Neural cell (in vitro differentiated cells): ENCODE data around the gene KCNJ5. TPM values are rescaled to one million over a fixed set of nuclear protein-coding genes. Genes with fewer than 3 reads are reported as not detected.

Experiments used
- H2AFZ ChIP-seq: fragments of 200-600, 300-800 bp; sonication (generic), shearing (Covaris generic); 2 replicates; pipeline ENCODE4 v1.6.0; 2014; ENCODE audit warnings: low read depth, mild to moderate bottlenecking, antibody characterized with exemption, low read length, moderate library complexity
- H3F3A ChIP-seq: fragments of 200-600 bp; shearing (Covaris generic); 2 replicates; pipeline ENCODE4 v1.6.1; 2016; ENCODE audit warnings: mild to moderate bottlenecking, moderate library complexity, mixed read lengths, antibody characterized with exemption, low read length; ENCODE audit not compliant: insufficient read depth, poor library complexity, severe bottlenecking
- H3K27ac ChIP-seq: fragments of 200-600, 300-800 bp; sonication (generic), shearing (Covaris generic); 2 replicates; pipeline ENCODE4 v1.5.1; 2014; ENCODE audit warnings: mild to moderate bottlenecking, low read length, moderate library complexity
- H3K27me3 ChIP-seq: fragments of 300-800, 200-600 bp; sonication (generic), shearing (Covaris generic); 2 replicates; pipeline ENCODE4 v1.6.0; 2014; ENCODE audit warnings: mild to moderate bottlenecking, low read depth, low read length, moderate library complexity; ENCODE audit not compliant: insufficient read depth
- H3K36me3 ChIP-seq: fragments of 300-800, 200-600 bp; sonication (generic), shearing (Covaris generic); 2 replicates; pipeline ENCODE4 v1.5.1; 2014; ENCODE audit warnings: mild to moderate bottlenecking, antibody characterized with exemption, low read length, moderate library complexity; ENCODE audit not compliant: insufficient read depth
- H3K4me2 ChIP-seq: fragments of 300-800, 200-600 bp; sonication (generic), shearing (Covaris generic); 2 replicates; pipeline ENCODE4 v1.6.0; 2014; ENCODE audit warnings: mild to moderate bottlenecking, low read length
- H3K4me3 ChIP-seq: fragments of 300-800, 200-600 bp; sonication (generic), shearing (Covaris generic); 2 replicates; pipeline ENCODE4 v1.5.1; 2014; ENCODE audit warnings: mild to moderate bottlenecking, low read length, moderate library complexity
- H3K79me2 ChIP-seq: fragments of 200-600 bp; shearing (Covaris generic); replicated peaks from 2 replicates; pipeline ENCODE4 v1.6.0; 2014; ENCODE audit warnings: mild to moderate bottlenecking, low read length, moderate library complexity; ENCODE audit not compliant: insufficient read depth
- H3K9ac ChIP-seq: fragments of 300-800, 200-600 bp; sonication (generic), shearing (Covaris generic); 2 replicates; pipeline ENCODE4 v1.6.1; 2016; ENCODE audit warnings: mild to moderate bottlenecking, low read length, mixed read lengths
- H3K9me2 ChIP-seq: fragments of 200-600 bp; shearing (Covaris generic); 2 replicates; pipeline ENCODE4 v1.6.1; 2016; ENCODE audit warnings: mild to moderate bottlenecking, low read length, mixed read lengths; ENCODE audit not compliant: insufficient read depth
- H3K9me3 ChIP-seq: fragments of 200-600, 300-800 bp; sonication (generic), shearing (Covaris generic); 2 replicates; pipeline ENCODE4 v1.6.1; 2016; ENCODE audit warnings: mild to moderate bottlenecking, mixed run types, low read length, moderate library complexity, mixed read lengths
- H4K20me1 ChIP-seq: fragments of 200-600 bp; shearing (Covaris generic); 2 replicates; pipeline ENCODE4 v1.6.1; 2016; ENCODE audit warnings: mild to moderate bottlenecking, mixed run types; ENCODE audit not compliant: insufficient read depth
- CTCF ChIP-seq: fragments of 450-650 bp; IDR thresholded peaks from 2 replicates; pipeline ENCODE4 v1.5.1; 2014; ENCODE audit warnings: antibody characterized with exemption, mild to moderate bottlenecking, moderate library complexity; ENCODE audit not compliant: poor library complexity, severe bottlenecking
- EP300 ChIP-seq: fragments of 450-650 bp; conservative IDR thresholded peaks from 2 replicates; pipeline ENCODE4 v1.6.1; 2014; ENCODE audit warnings: antibody characterized with exemption, mild to moderate bottlenecking, moderate library complexity; ENCODE audit not compliant: poor library complexity, severe bottlenecking
- EZH2 ChIP-seq: fragments of 200-600, 300-800 bp; shearing (Covaris generic), sonication (generic); IDR thresholded peaks from 2 replicates; pipeline ENCODE4 v1.6.1; 2014; ENCODE audit warnings: antibody characterized with exemption, low read length, borderline replicate concordance, mild to moderate bottlenecking; ENCODE audit not compliant: insufficient read depth, poor library complexity, severe bottlenecking
- MXI1 ChIP-seq: fragments of 450-650 bp; conservative IDR thresholded peaks from 2 replicates; pipeline ENCODE4 v1.6.1; 2014; ENCODE audit warnings: antibody characterized with exemption, mild to moderate bottlenecking; ENCODE audit not compliant: poor library complexity, severe bottlenecking
- POLR2AphosphoS5 ChIP-seq: IDR thresholded peaks from 2 replicates; pipeline ENCODE4 v1.6.1; 2012
- RAD21 ChIP-seq: fragments of 450-650 bp; conservative IDR thresholded peaks from 2 replicates; pipeline ENCODE4 v1.6.1; 2014; ENCODE audit warnings: antibody characterized with exemption, mild to moderate bottlenecking, moderate library complexity
- REST ChIP-seq: IDR thresholded peaks from 2 replicates; pipeline ENCODE4 v1.6.1; 2012; ENCODE audit warnings: borderline replicate concordance
- SMC3 ChIP-seq: fragments of 450-650 bp; conservative IDR thresholded peaks from 2 replicates; pipeline ENCODE4 v1.6.1; 2014; ENCODE audit warnings: antibody characterized with exemption, mild to moderate bottlenecking, moderate library complexity; ENCODE audit not compliant: poor library complexity
- TAF1 ChIP-seq: IDR thresholded peaks from 2 replicates; pipeline ENCODE4 v1.6.1; 2012; ENCODE audit warnings: low read depth
- polyA plus RNA-seq: library from polyadenylated mRNA; depleted of rRNA; stranded (reverse); fragments of >200 nt; gene quantifications from 2 replicates; pipeline ENCODE4 v1.2.3, GENCODE V29; 2014

KCNJ5 gene
- polyA plus RNA-seq, 1 donor from 2014 or later: 1.1 TPM

GRCh38 chr11:128894685-128895084 is 3.5 kb downstream of the KCNJ5 start:
- Histone ChIP-seq H3K79me2 (no peaks in the 10 kb centered on the region), H3K36me3 (no peaks in the 10 kb centered on the region), H3K27ac (no peak overlapping the region), H2AFZ (no peak overlapping the region), H3K27me3 (peaks cover 31% of the 10 kb centered on the region), H3K9me2 (no peaks in the 10 kb centered on the region), H3K9me3 (no peaks in the 10 kb centered on the region), H3K4me3 (no peak overlapping the region), H3F3A (no peaks in the 10 kb centered on the region), H4K20me1 (no peaks in the 10 kb centered on the region), H3K9ac (no peak overlapping the region), H3K4me2 (no peak overlapping the region)
- no peak for TF ChIP-seq REST
- TF ChIP-seq SMC3: no peak
- TF ChIP-seq RAD21: no peak
- no peak for TF ChIP-seq EP300
- TF ChIP-seq CTCF: no peak
- TF ChIP-seq TAF1: no peak
- TF ChIP-seq POLR2AphosphoS5: no peak
- no peak for TF ChIP-seq MXI1
- TF ChIP-seq EZH2: no peak

- H3K79me2 ChIP-seq: no peaks in the 10 kb centered on the region
- H2AFZ ChIP-seq: no peak overlapping the region
- H3K9me2 ChIP-seq: no peaks in the 10 kb centered on the region
- H3K27me3 ChIP-seq: peaks cover 28% of the 10 kb centered on the region
- no peaks in the 10 kb centered on the region for H3K36me3 ChIP-seq
- H3K9ac ChIP-seq: no peak overlapping the region
- H4K20me1 ChIP-seq: no peaks in the 10 kb centered on the region
- H3K4me2 ChIP-seq: no peak overlapping the region
- H3K4me3 ChIP-seq: no peak overlapping the region
- H3F3A ChIP-seq: no peaks in the 10 kb centered on the region
- no peaks in the 10 kb centered on the region for H3K9me3 ChIP-seq
- TF ChIP-seq REST (no peak), MXI1 (no peak), RAD21 (no peak), CTCF (no peak), POLR2AphosphoS5 (no peak), SMC3 (no peak), EP300 (no peak), TAF1 (no peak), EZH2 (no peak)
- no peak overlapping the region for H3K27ac ChIP-seq
These were observed 4.4 kb downstream of the KCNJ5 start for GRCh38 chr11:128895526-128895925.
